Lower leg skin (tissue), 4 donors: Measurements from ENCODE around the gene YTHDF1. TPM values are rescaled to one million over a fixed set of nuclear protein-coding genes. Genes with fewer than 3 reads are reported as not detected.

ENCODE experiments used
- DNase-seq, 2 donors: peaks; one replicate each; pipeline ENCODE4 v3.0.0-alpha.2; 2019; ENCODE audit warnings: low spot score in 2 of 2
- H3K4me3 ChIP-seq: fragments of 200-600 bp; sonication (generic); 2 replicates; pipeline ENCODE4 v1.5.1; 2017; ENCODE audit warnings: mild to moderate bottlenecking, low read depth; ENCODE audit not compliant: poor library complexity, severe bottlenecking
- CTCF ChIP-seq, 3 donors: fragments of 450-650 bp; IDR thresholded peaks; one replicate each; pipeline ENCODE4 v1.5.1; 2016; ENCODE audit warnings: antibody characterized with exemption in 3 of 3, mild to moderate bottlenecking in 3 of 3, moderate library complexity in 2 of 3
- POLR2A ChIP-seq, 2 donors: fragments of 450-650 bp; IDR thresholded peaks; one replicate each; pipeline ENCODE4 v1.6.1; 2016 to 2017; ENCODE audit warnings: antibody characterized with exemption in 2 of 2, mild to moderate bottlenecking in 1 of 2, moderate library complexity in 1 of 2
- WGBS, 2 donors: methylation state at CpG; one replicate each; pipeline ENCODE4 v1.1.5; 2018; 5-methylcytosine and 5-hydroxymethylcytosine counted together
- intact Hi-C: fragments of 100-400 bp; cut with DNase I; formaldehyde crosslinking; loops from one replicate; pipeline ENCODE4 v1.15.0; 2023; ENCODE audit warnings: low total_unique reads
- total RNA-seq, 4 donors: library from RNA; depleted of rRNA; stranded (reverse); fragments of >200 nt; gene quantifications; one replicate each; pipeline ENCODE4 v1.1.0, GENCODE V29; 2016

Gene YTHDF1
- total RNA-seq, 4 donors from 2014 or later: 28.1 to 32.2 (median 30.6) TPM

GRCh38 chr20:63167918-63168520, 47.9 kb downstream of the YTHDF1 start:
- intact Hi-C loops: no loop called here
- H3K4me3 ChIP-seq: no peak overlapping the region
- 63 to 81% methylated on average over 16 to 20 of the region's 23 CpGs for WGBS, 2 donors
- no peak for DNase-seq
- TF ChIP-seq CTCF (IDR thresholded peaks at IDR 0.05) (no peak), POLR2A (IDR thresholded peaks at IDR 0.05) (no peak)

- no peak for DNase-seq
- no peak overlapping the region for H3K4me3 ChIP-seq
- intact Hi-C loops: no loop called here
- WGBS, 2 donors: 52 to 54% methylated on average over 18 to 23 of the region's 24 CpGs
- no peak for TF ChIP-seq POLR2A (IDR thresholded peaks at IDR 0.05)
Measured at GRCh38 chr20:63167026-63167917, 48.7 kb downstream of the YTHDF1 start.

GRCh38 chr20:63166193-63167020, 49.5 kb downstream of the YTHDF1 start:
- intact Hi-C loops: no loop called here
- TF ChIP-seq POLR2A (IDR thresholded peaks at IDR 0.05) (no peak), CTCF (IDR thresholded peaks at IDR 0.05) (no peak)
- DNase-seq: no peak
- H3K4me3 ChIP-seq: no peak overlapping the region
- 92 to 93% methylated on average over 26 of the region's 26 CpGs for WGBS, 2 donors

- WGBS, 2 donors: 88% methylated on average over 5 to 25 of the region's 25 CpGs
- H3K4me3 ChIP-seq: no peak overlapping the region
- intact Hi-C loops: no loop called here
- TF ChIP-seq POLR2A (IDR thresholded peaks at IDR 0.05) (no peak), CTCF (IDR thresholded peaks at IDR 0.05) (no peak)
- DNase-seq: no peak
Measured at GRCh38 chr20:63165356-63166192, 50.4 kb downstream of the YTHDF1 start.

GRCh38 chr20:63164484-63165355, 51.2 kb downstream of the YTHDF1 start:
- no peak for DNase-seq
- TF ChIP-seq POLR2A (IDR thresholded peaks at IDR 0.05): no peak
- no peak for TF ChIP-seq CTCF (IDR thresholded peaks at IDR 0.05)
- H3K4me3 ChIP-seq: no peak overlapping the region
- 74 to 75% methylated on average over 22 to 24 of the region's 24 CpGs for WGBS, 2 donors
- intact Hi-C loops: no loop called here
